Activated naive CD8-positive, alpha-beta T cell treated with anti-CD3 and anti-CD28 coated beads, Interleukin-2, amount 50 U/mL, for 24 hours (primary cell): ENCODE results near the gene RARB.

Experiments
- ATAC-seq: fragments of 150-1000 bp; cut with Tn5 transposase; one replicate; pipeline ENCODE4 v1.10.0; 2021
- DNase-seq: peaks from one replicate; pipeline ENCODE4 v3.0.0; 2021
- H3K27ac Mint-ChIP-seq: one replicate; pipeline ENCODE4 v1.8.0; 2021; ENCODE audit warnings: mild to moderate bottlenecking, mixed read lengths
- H3K27me3 Mint-ChIP-seq: one replicate; pipeline ENCODE4 v1.8.0; 2021; ENCODE audit warnings: mixed read lengths
- H3K36me3 Mint-ChIP-seq: one replicate; pipeline ENCODE4 v1.8.0; 2021; ENCODE audit warnings: low read depth, mixed read lengths
- H3K4me1 Mint-ChIP-seq: one replicate; pipeline ENCODE4 v1.8.0; 2021; ENCODE audit warnings: mixed read lengths
- H3K4me3 Mint-ChIP-seq: one replicate; pipeline ENCODE4 v1.8.0; 2021; ENCODE audit warnings: mild to moderate bottlenecking, moderate library complexity, mixed read lengths
- H3K9me3 Mint-ChIP-seq: one replicate; pipeline ENCODE4 v1.8.0; 2021; ENCODE audit warnings: mixed read lengths

The RARB gene

DNA sequence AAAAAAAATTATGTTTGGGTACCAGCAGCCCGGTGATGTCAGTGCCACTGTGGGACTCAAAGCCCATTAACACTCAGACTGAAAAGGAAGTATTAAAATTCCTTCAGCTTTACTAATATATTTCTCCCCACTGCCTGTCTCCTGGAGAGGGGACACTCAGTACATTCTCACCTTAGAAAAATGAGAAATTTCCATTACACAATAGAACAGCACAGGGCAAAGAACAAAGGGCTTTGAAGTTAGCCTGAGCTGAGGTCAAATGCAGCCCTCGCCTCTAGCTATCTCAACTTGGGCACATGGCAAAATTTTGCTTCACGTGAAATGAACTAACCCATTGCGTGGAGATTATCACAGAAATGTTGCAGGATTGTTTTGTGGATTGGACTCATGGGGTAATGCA is 80.8 kb downstream of the RARB start:
- no peak overlapping the region for H3K4me3 Mint-ChIP-seq
- H3K9me3 Mint-ChIP-seq, result no peaks in the 10 kb centered on the region
- H3K27me3 Mint-ChIP-seq, result peaks cover 4% of the 10 kb centered on the region
- DNase-seq (no peak), ATAC-seq (no peak)
- H3K4me1 Mint-ChIP-seq, result no peaks in the 10 kb centered on the region
- H3K27ac Mint-ChIP-seq, result no peak overlapping the region
- H3K36me3 Mint-ChIP-seq, result no peaks in the 10 kb centered on the region

GRCh38 chr3:25510797-25511196 is 82.7 kb downstream of the RARB start:
- DNase-seq (no peak), ATAC-seq (no peak)
- no peak overlapping the region for H3K4me3 Mint-ChIP-seq
- H3K4me1 Mint-ChIP-seq, result no peaks in the 10 kb centered on the region
- no peaks in the 10 kb centered on the region for H3K9me3 Mint-ChIP-seq
- H3K36me3 Mint-ChIP-seq, result no peaks in the 10 kb centered on the region
- no peak overlapping the region for H3K27ac Mint-ChIP-seq
- H3K27me3 Mint-ChIP-seq, result peaks cover 4% of the 10 kb centered on the region

DNA sequence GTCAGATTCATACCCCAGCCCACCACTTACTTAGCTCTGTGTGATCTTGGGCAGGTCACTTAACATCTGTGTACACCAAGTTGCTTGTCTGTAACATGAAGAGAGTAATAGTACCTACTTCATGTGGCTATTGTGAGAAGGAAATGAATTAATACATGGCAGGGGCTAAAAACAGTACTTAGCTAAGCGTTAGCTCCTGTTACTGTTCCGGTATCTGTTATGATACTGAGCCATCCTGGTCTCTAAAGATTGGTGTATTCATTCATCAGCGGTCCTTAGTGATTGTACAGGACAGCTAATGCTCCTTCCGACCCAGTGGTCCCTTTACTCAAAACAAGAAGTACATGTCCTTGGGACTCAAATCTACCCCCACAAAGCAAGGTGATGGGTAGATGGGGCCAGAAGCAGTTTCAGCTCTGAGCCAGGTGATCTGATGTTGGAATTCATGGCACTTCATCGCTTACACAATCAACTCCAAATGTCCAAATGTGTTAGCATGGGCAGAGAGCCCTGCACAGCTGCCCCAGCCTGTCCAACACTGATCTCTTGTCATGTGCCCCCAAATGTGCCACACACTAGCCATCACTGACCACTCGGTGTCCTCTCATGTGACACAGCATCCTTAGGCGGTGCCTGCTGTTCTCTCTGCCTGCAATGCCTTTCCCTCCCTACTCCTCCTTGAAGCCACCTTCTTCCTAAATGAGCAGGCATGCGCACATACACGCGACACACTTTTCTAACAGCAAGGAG is 84.1 kb downstream of the RARB start:
- no peaks in the 10 kb centered on the region for H3K36me3 Mint-ChIP-seq
- no peaks in the 10 kb centered on the region for H3K9me3 Mint-ChIP-seq
- H3K4me3 Mint-ChIP-seq, result no peak overlapping the region
- no peak overlapping the region for H3K27ac Mint-ChIP-seq
- no peak for ATAC-seq
- no peak for DNase-seq
- H3K4me1 Mint-ChIP-seq, result no peaks in the 10 kb centered on the region
- H3K27me3 Mint-ChIP-seq, result peaks cover 4% of the 10 kb centered on the region

DNA sequence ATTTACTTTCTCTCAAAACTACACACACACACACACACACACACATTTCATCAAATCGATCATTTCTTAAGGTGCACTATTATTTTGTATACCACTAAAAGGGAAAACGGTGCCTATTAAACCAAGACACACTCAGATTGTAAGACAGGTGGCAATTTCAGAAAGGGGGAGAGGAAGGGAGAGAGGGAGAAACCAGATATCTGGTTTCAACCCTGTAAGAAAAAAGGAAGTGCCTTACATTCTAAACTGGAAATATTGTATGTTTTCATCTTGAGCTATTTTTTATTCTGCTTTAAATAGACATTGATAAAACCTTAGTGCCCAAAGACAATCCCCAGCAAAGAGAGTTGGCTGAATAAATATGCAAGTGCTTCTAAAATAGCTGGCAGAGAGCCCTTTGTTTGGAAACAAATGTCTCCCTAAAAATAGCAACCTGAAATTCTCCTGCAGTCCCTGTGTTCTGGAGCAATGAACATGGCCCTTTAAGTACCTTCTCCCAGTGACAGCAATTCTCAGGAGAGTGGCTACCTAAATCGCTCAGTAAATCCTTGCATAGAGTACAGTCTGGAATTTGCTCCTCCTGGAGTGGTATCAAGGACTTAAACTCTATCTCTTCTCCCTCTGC is 85.7 kb downstream of the RARB start:
- Mint-ChIP-seq H3K4me3 (no peak overlapping the region), H3K27me3 (peaks cover 4% of the 10 kb centered on the region), H3K36me3 (no peaks in the 10 kb centered on the region), H3K9me3 (no peaks in the 10 kb centered on the region), H3K27ac (no peak overlapping the region), H3K4me1 (no peaks in the 10 kb centered on the region)
- no peak for ATAC-seq
- DNase-seq, result no peak

GRCh38 chr3:25515171-25515570 is 87.1 kb downstream of the RARB start:
- ATAC-seq (no peak), DNase-seq (no peak)
- Mint-ChIP-seq H3K9me3 (no peaks in the 10 kb centered on the region), H3K27me3 (peaks cover 2% of the 10 kb centered on the region), H3K36me3 (no peaks in the 10 kb centered on the region), H3K4me3 (no peak overlapping the region), H3K27ac (no peak overlapping the region), H3K4me1 (no peaks in the 10 kb centered on the region)

GRCh38 chr3:25520926-25521559 is 93.0 kb downstream of the RARB start:
- Mint-ChIP-seq H3K4me3 (no peak overlapping the region), H3K27ac (no peak overlapping the region), H3K9me3 (no peaks in the 10 kb centered on the region), H3K4me1 (no peaks in the 10 kb centered on the region), H3K36me3 (no peaks in the 10 kb centered on the region), H3K27me3 (peaks cover 2% of the 10 kb centered on the region)
- DNase-seq (no peak), ATAC-seq (no peak)

- DNase-seq (no peak), ATAC-seq (no peak)
- Mint-ChIP-seq H3K36me3 (no peaks in the 10 kb centered on the region), H3K27me3 (peaks cover 3% of the 10 kb centered on the region), H3K27ac (no peak overlapping the region), H3K4me1 (no peaks in the 10 kb centered on the region), H3K9me3 (peaks cover 1% of the 10 kb centered on the region), H3K4me3 (no peak overlapping the region)
Observed at GRCh38 chr3:25527336-25527735, 99.3 kb downstream of the RARB start.

- peaks cover 1% of the 10 kb centered on the region for H3K27me3 Mint-ChIP-seq
- ATAC-seq (no peak), DNase-seq (no peak)
- no peak overlapping the region for H3K27ac Mint-ChIP-seq
- no peak overlapping the region for H3K4me3 Mint-ChIP-seq
- H3K36me3 Mint-ChIP-seq, result no peaks in the 10 kb centered on the region
- no peaks in the 10 kb centered on the region for H3K4me1 Mint-ChIP-seq
- peaks cover 5% of the 10 kb centered on the region for H3K9me3 Mint-ChIP-seq
Observed at GRCh38 chr3:25527801-25528200, 99.7 kb downstream of the RARB start.

DNA sequence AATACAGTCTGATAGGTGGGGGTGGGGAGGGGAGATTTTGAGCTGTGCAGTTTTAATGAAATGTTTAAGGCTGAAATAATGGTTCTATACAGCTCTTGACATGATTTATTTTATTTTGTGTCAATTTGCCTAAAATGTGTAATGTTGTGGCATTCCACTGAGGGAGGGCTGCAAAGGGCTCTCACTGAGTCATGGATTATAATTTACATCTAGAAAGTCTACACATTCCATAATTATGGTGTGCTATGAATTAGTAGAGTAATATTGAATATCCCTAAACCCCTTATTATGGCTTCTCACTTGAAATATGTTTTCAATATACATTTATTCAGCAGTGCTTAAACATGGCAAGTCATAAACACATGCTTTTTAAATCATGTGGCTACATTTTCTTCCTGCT is 103.9 kb downstream of the RARB start:
- no peak for ATAC-seq
- no peak overlapping the region for H3K4me3 Mint-ChIP-seq
- H3K36me3 Mint-ChIP-seq, result no peaks in the 10 kb centered on the region
- H3K9me3 Mint-ChIP-seq, result peaks cover 5% of the 10 kb centered on the region
- peaks cover 4% of the 10 kb centered on the region for H3K27me3 Mint-ChIP-seq
- no peak for DNase-seq
- no peak overlapping the region for H3K27ac Mint-ChIP-seq
- H3K4me1 Mint-ChIP-seq, result no peaks in the 10 kb centered on the region

- H3K4me3 Mint-ChIP-seq, result no peak overlapping the region
- H3K9me3 Mint-ChIP-seq, result peaks cover 5% of the 10 kb centered on the region
- DNase-seq, result peak; percentile 44
- ATAC-seq, result no peak
- peaks cover 4% of the 10 kb centered on the region for H3K27me3 Mint-ChIP-seq
- no peak overlapping the region for H3K27ac Mint-ChIP-seq
- no peaks in the 10 kb centered on the region for H3K36me3 Mint-ChIP-seq
- H3K4me1 Mint-ChIP-seq, result no peaks in the 10 kb centered on the region
Observed at GRCh38 chr3:25532431-25533162, 104.5 kb downstream of the RARB start.

DNA sequence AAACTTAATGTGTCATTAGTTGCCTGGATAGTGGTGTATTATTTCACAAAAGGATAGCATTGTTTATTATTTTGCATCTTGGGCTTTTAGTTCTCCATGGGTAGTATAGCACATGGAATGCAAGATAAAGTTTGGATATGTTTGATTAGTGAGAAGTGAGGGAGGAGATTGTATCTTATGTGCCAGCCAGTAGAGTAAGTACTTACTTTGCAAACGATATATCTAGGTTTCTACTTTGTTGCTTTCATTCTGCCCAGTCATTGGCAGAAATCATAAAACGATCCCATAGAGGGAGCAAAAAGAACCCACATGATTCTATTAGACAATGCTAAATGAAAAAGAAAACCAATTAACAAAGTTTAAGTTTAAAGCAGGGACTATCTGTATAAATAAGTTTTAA is 105.3 kb downstream of the RARB start:
- no peak for ATAC-seq
- H3K4me1 Mint-ChIP-seq, result no peaks in the 10 kb centered on the region
- peaks cover 4% of the 10 kb centered on the region for H3K27me3 Mint-ChIP-seq
- no peak overlapping the region for H3K27ac Mint-ChIP-seq
- peaks cover 5% of the 10 kb centered on the region for H3K9me3 Mint-ChIP-seq
- no peak for DNase-seq
- no peaks in the 10 kb centered on the region for H3K36me3 Mint-ChIP-seq
- H3K4me3 Mint-ChIP-seq, result no peak overlapping the region

DNA sequence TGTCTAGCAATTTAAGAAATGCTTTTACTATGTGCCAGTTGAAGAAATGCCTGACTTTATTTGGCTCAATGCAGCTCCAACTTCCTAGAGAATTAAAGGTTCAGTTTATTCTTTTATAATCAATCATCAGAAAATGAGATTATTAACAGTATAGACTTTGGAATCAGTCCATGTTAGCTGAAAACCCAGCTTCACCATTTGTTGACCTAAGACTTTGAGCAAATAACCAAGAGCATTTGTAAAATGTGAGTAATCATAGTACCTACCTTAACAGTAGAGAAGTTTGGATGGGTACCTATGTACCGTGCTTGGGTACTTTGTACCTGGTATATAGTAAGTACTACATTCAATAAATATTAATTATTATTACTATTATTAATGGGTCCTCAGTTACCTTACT is 105.9 kb downstream of the RARB start:
- DNase-seq, result no peak
- Mint-ChIP-seq H3K36me3 (no peaks in the 10 kb centered on the region), H3K4me3 (no peak overlapping the region), H3K27me3 (peaks cover 4% of the 10 kb centered on the region), H3K9me3 (peaks cover 5% of the 10 kb centered on the region), H3K4me1 (no peaks in the 10 kb centered on the region), H3K27ac (no peak overlapping the region)
- no peak for ATAC-seq

GRCh38 chr3:25536521-25537391 is 108.7 kb downstream of the RARB start:
- Mint-ChIP-seq H3K27ac (no peak overlapping the region), H3K4me1 (no peaks in the 10 kb centered on the region), H3K27me3 (peaks cover 5% of the 10 kb centered on the region), H3K36me3 (no peaks in the 10 kb centered on the region), H3K9me3 (peaks cover 5% of the 10 kb centered on the region), H3K4me3 (no peak overlapping the region)
- DNase-seq (no peak), ATAC-seq (no peak)

DNA sequence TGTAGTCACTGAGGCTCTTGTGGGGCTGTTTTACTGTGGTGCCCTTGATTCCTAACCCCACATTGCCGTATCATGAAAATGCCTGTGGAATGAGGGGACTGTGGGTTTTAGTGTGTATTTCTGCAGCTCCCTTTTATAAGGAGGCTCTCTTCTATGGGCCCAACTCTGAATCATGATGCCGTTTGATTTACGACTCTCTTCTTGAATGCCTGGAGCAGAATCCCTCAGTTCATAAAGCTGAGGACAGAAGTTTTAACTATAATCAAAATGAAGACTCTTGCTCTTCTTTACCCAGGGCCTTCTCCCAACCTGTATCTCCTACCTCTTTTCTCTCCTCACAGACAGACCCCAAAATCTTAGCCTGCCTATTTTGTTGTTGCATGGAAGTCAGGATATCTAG is 109.5 kb downstream of the RARB start:
- Mint-ChIP-seq H3K27me3 (peaks cover 5% of the 10 kb centered on the region), H3K27ac (no peak overlapping the region), H3K4me3 (no peak overlapping the region), H3K36me3 (no peaks in the 10 kb centered on the region), H3K9me3 (peaks cover 2% of the 10 kb centered on the region), H3K4me1 (no peaks in the 10 kb centered on the region)
- no peak for DNase-seq
- no peak for ATAC-seq
